A549 treated with CpdA at 1 μM for 4 hours (cell line): Measurements from ENCODE around the gene LAGE3. TPM values are rescaled to one million over a fixed set of nuclear protein-coding genes. Genes with fewer than 3 reads are reported as not detected.

ENCODE experiments used
- total RNA-seq: library from RNA; stranded (reverse); fragments of 200-300 nt; extraction: Qiagen RNA extraction; gene quantifications from 5 replicates; pipeline ENCODE4 v1.2.3, GENCODE V29; 2022; ENCODE audit warnings: low read depth

Gene LAGE3, protein sequence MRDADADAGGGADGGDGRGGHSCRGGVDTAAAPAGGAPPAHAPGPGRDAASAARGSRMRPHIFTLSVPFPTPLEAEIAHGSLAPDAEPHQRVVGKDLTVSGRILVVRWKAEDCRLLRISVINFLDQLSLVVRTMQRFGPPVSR
- total RNA-seq, result 43.3 to 74.7 TPM (median 68.4 TPM) in 5 replicates

GRCh38 chrX:154478728-154479622 is at the start of gene LAGE3:
Gene LAGE3, minus strand, starts transcription at chrX:154479281. Its CDS starts 366 bp downstream, at chrX:154478915.

GRCh38 chrX:154515966-154516655 is 37.0 kb upstream of the LAGE3 start, which contains the start of gene FAM3A:
Gene FAM3A, minus strand, starts transcription at chrX:154516232. Its CDS starts 460 bp downstream, at chrX:154515772.

GRCh38 chrX:154490414-154491083 is 11.5 kb upstream of the LAGE3 start, which contains the start of gene SLC10A3:
Gene SLC10A3, minus strand, starts transcription at chrX:154490629. Its CDS starts 1,689 bp downstream, at chrX:154488940.

GRCh38 chrX:154486396-154487207 is 7.5 kb upstream of the LAGE3 start, which contains the start of gene UBL4A:
Gene UBL4A, minus strand, starts transcription at chrX:154486615. Its CDS starts 31 bp downstream, at chrX:154486584.

DNA sequence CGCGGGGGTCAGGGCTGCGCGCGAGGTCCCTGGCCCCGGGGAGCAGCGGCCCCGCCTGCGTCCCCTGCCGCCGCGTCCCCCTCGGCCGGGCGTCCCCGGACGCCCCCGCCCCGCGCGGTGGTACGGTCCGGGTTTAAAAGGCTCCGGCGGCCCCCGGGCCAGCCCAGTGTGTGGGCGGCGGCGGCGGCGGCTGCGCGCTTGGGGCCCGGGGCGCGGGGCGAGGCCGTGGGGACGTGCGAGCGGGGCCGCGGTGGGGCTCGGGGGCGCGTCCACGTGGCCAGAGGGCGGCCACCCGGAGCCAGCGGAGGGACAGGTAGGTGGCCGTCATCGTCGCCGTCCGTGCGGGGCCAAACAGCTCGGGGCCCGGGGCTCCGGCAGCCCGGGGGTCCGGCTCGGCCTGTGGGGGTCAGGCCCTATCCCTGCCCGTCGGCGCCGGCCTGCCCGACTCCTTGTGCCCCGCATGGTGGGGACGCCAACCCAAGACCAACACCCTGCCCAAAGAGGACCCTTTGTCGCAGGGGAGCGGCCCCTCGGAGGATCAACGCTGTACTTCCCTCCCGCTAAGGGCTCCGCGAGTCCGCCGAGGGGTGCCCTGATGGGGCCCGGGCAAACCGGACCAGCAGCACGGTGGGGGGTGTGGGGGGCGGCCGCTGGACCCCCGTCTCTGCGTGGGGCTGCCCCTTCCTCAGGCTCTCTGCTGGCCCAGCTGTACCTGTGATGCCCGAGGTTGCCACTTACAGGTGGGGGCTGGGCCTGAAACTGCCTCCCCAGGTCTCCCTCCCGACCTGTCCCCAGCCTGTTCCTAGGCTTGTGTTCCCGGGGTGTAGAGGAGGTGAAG is 20.7 kb downstream of the LAGE3 start, which contains the start of gene PLXNA3:
Gene PLXNA3, plus strand, starts transcription at position 166 of the 838 bp plus-strand sequence. CDS start 1,903 bp downstream, outside the sequence.

DNA sequence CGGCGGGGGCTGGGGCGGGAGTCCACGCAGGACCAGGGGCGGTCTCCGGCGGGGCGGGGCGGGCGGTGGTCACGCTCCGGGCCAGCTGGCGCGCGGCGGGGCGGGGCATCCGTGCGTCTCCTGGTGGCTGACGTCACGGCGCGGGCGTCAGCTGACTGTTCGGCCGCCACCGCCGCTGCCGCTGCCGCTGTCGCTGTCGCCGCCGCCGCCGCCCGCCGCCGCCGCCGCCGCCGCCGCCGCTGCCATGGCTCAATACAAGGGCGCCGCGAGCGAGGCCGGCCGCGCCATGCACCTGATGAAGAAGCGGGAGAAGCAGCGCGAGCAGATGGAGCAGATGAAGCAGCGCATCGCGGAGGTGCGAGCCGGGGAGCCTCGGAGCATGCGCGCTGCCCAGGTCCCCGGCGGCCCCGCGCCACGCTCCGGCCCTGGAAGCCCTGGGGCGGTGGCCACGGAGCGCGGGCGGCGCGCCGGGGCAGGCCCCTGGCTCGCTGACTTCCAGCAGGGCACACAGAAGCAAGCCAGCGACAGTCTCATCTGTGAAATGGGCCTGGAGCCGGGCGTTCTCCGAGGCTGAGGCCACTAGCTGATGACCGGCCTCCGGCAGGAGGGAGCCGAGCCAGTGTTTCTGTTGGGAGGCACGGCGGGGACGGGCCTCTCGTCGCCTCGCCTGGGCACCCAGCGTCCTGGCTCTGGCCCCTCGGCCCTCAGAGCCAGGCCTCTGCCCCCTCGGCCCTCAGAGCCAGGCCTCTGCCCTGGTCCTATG is 34.9 kb downstream of the LAGE3 start, which contains the start of gene FAM50A:
Gene FAM50A, plus strand, starts transcription at position 150 of the 763 bp plus-strand sequence. Its CDS starts 95 bp downstream, at position 245.

DNA sequence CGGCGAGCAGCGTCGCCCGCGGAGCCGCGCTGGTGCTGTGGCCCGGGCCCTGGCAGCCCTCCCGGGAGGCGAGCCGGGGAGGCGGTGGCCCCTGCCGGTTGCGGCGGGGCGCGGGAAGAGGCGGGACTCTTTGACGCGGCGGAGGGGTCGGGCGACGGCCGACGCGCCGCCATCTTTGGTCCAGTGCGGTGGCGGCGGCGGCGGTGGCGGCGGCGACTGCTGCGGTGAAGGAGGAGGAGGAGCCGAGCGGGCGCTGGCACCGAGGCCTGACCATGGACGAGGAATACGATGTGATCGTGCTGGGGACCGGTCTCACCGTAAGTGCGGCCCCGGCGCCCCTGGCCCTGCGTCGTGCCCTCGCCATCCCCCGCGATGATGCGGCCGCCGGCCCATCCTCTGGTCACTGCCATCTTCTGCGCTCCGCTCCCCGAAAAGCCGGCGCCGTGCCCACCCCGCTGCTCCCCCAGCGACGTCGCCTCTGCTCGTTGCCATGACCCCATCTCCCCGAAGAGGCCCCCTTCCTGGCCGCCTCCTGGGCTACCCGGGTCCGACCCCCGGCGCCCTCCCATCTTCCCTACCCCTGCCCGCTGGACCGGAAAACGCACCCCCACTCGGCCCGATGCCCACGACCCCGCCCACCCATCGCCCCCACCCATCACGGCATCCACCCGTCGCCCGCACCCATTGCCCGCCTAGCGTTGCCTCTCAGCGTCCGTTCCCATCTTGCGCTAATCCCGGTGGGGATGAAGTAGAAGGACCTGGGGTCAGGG is 41.9 kb downstream of the LAGE3 start, which contains the start of gene GDI1:
Gene GDI1, plus strand, starts transcription at position 172 of the 770 bp plus-strand sequence. Its CDS starts 101 bp downstream, at position 273.

GRCh38 chrX:154428176-154429171 is 50.6 kb downstream of the LAGE3 start, which contains the start of gene ATP6AP1:
Gene ATP6AP1, plus strand, starts transcription at chrX:154428677. Its CDS starts 16 bp downstream, at chrX:154428693.

Other genes with a start within 250 kb of the LAGE3 start
- not detected in 5 replicates for gene OPN1MW3, start 221.7 kb downstream of the LAGE3 start, total RNA-seq
- not detected in 5 replicates for gene TEX28, start 184.2 kb downstream of the LAGE3 start, total RNA-seq
- 0.10 to 0.23 TPM in 2 of 5 replicates, not detected in the others for gene TKTL1, start 183.5 kb downstream of the LAGE3 start, total RNA-seq
- gene FLNA, start 104.6 kb downstream of the LAGE3 start, total RNA-seq, result 1,432 to 1,768 TPM (median 1,617 TPM) in 5 replicates
- 114 to 166 TPM (median 150 TPM) in 5 replicates for gene EMD, start 100.0 kb downstream of the LAGE3 start, total RNA-seq
- gene RPL10, start 80.9 kb downstream of the LAGE3 start, total RNA-seq, result 5,322 to 5,614 TPM (median 5,495 TPM) in 5 replicates
- 24.8 to 33.0 TPM (median 25.7 TPM) in 5 replicates for gene DNASE1L1, start 70.0 kb downstream of the LAGE3 start, total RNA-seq
- 29.2 to 38.1 TPM (median 37.3 TPM) in 5 replicates for gene TAFAZZIN, start 67.7 kb downstream of the LAGE3 start, total RNA-seq
- gene ATP6AP1, start 50.6 kb downstream of the LAGE3 start, total RNA-seq, result 74.5 to 108 TPM (median 106 TPM) in 5 replicates
- gene GDI1, start 42.1 kb downstream of the LAGE3 start, total RNA-seq, result 87.3 to 107 TPM (median 98.1 TPM) in 5 replicates
- gene FAM50A, start 35.1 kb downstream of the LAGE3 start, total RNA-seq, result 105 to 122 TPM (median 115 TPM) in 5 replicates
- gene PLXNA3, start 21.0 kb downstream of the LAGE3 start, total RNA-seq, result 9.0 to 14.6 TPM (median 13.0 TPM) in 5 replicates
- 63.2 to 69.4 TPM (median 68.0 TPM) in 5 replicates for gene UBL4A, start 7.3 kb upstream of the LAGE3 start, total RNA-seq
- 29.4 to 44.2 TPM (median 40.5 TPM) in 5 replicates for gene SLC10A3, start 11.3 kb upstream of the LAGE3 start, total RNA-seq
- 35.6 to 46.9 TPM (median 41.9 TPM) in 5 replicates for gene FAM3A, start 37.0 kb upstream of the LAGE3 start, total RNA-seq
- 1,412 to 1,586 TPM (median 1,534 TPM) in 5 replicates for gene G6PD, start 67.6 kb upstream of the LAGE3 start, total RNA-seq
- 35.8 to 45.0 TPM (median 42.5 TPM) in 5 replicates for gene IKBKG, start 68.3 kb upstream of the LAGE3 start, total RNA-seq
- 0.18 TPM in 1 of 5 replicates, not detected in the others for gene CTAG1A, start 105.9 kb upstream of the LAGE3 start, total RNA-seq
- not detected in 5 replicates for gene CTAG1B, start 140.0 kb upstream of the LAGE3 start, total RNA-seq
- not detected in 5 replicates for gene CTAG2, start 174.3 kb upstream of the LAGE3 start, total RNA-seq